ENCODE results near the gene ZBTB16.

Gene ZBTB16

GRCh38 chr11:114296605-114297372, 237.3 kb downstream of the ZBTB16 start:
- peak overlapping the region; percentile 60 for H3K4me3 ChIP-seq (replicated peaks; ENCODE audit: low read depth, low read length)

DNA sequence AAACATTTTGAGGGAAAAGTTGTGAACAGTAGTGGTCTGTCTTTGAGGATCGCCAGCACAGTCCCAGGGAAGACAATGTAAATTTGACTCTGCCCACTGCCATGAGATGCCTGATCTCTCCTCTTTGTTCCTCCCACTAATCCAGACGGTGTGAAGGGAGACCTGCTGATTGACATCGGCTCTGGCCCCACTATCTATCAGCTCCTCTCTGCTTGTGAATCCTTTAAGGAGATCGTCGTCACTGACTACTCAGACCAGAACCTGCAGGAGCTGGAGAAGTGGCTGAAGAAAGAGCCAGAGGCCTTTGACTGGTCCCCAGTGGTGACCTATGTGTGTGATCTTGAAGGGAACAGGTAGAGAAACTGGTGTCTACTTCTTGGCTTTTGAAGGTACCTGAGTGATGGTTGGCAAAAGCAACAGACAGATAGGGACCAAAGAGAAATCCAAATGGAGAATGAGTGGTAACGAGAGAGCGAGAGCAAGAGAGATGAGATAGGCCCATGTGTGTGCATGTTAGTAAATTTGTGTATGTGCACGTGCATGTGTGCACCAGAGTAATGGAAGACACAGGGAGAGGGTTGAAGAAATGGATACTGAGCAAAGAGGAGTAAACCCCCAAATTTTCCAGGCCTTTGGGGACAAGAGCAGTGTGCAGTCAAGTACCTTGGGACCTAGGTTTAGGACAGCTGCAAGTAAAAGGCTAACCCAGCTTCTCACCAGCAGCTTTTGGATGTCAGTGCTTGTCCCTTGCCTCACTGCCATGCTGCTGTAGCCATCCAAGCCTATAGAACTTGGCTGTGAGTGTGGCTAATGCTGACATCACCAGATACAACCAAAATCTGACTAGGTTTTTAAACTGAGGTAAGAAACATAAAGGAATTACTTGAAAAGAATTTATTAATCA, 238.5 kb downstream of the ZBTB16 start:
- TF ChIP-seq, protein P1, sequence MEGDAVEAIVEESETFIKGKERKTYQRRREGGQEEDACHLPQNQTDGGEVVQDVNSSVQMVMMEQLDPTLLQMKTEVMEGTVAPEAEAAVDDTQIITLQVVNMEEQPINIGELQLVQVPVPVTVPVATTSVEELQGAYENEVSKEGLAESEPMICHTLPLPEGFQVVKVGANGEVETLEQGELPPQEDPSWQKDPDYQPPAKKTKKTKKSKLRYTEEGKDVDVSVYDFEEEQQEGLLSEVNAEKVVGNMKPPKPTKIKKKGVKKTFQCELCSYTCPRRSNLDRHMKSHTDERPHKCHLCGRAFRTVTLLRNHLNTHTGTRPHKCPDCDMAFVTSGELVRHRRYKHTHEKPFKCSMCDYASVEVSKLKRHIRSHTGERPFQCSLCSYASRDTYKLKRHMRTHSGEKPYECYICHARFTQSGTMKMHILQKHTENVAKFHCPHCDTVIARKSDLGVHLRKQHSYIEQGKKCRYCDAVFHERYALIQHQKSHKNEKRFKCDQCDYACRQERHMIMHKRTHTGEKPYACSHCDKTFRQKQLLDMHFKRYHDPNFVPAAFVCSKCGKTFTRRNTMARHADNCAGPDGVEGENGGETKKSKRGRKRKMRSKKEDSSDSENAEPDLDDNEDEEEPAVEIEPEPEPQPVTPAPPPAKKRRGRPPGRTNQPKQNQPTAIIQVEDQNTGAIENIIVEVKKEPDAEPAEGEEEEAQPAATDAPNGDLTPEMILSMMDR (IDR thresholded peaks at IDR 0.05; ENCODE audit: low read depth, low read length, missing control alignments): no peak
- no peak for DNase-seq (ENCODE audit: extremely low read depth, low read depth)
- H3K4me3 ChIP-seq (replicated peaks; ENCODE audit: low read depth, low read length): peak overlapping the region; percentile 60

More at GRCh38 chr11:114296605-114297372, 237.3 kb downstream of the ZBTB16 start:
- TF ChIP-seq, protein P1 (IDR thresholded peaks at IDR 0.05; ENCODE audit: low read depth, low read length, missing control alignments): no peak
- no peak for DNase-seq (ENCODE audit: extremely low read depth, low read depth)

DNA sequence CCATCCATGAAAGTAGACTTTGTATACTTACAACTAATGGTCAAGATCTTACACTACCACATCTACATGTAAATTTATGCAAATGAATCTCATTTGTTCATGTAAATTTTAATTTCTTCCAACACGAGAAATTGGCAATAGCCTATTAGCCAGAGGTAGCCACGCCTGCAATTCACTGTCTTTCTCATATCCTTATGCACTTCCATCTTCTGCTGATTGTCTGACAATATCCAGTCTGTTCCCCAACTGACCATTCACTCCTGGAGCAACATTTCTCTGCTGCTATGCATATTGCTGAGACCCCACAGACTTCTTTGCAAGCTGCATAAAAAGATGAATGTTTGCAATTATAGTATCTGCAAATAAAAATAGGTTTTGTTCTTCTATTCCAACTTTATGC, 239.2 kb downstream of the ZBTB16 start:
- H3K4me3 ChIP-seq (replicated peaks; ENCODE audit: low read depth, low read length): peak overlapping the region; percentile 60
- TF ChIP-seq, protein P1 (IDR thresholded peaks at IDR 0.05; ENCODE audit: low read depth, low read length, missing control alignments): no peak
- no peak for DNase-seq (ENCODE audit: extremely low read depth, low read depth)

Measured in HFF-Myc (cell line).